GM12878 (cell line): ENCODE results near the gene FXYD4.

Experiments used
- CBFB ChIP-seq: IDR thresholded peaks from 2 replicates; pipeline ENCODE4 v1.6.1; 2016; ENCODE audit warnings: antibody characterized with exemption, low read depth
- CHD4 ChIP-seq: fragments of 200-600 bp; sonication (generic); IDR thresholded peaks from 2 replicates; pipeline ENCODE4 v1.6.1; 2016; ENCODE audit warnings: mild to moderate bottlenecking
- EP300 ChIP-seq, 2 experiments: fragments of 150-350 bp in 1 of 2; IDR thresholded peaks; 2 replicates each; pipeline ENCODE4 v1.6.1; 2011 to 2012; ENCODE audit warnings: low read depth in 2 of 2, low read length in 2 of 2, borderline replicate concordance in 1 of 2, improper control_type of control experiment in 1 of 2, inconsistent platforms in 1 of 2; ENCODE audit not compliant: control insufficient read depth in 1 of 2
- POLR2A ChIP-seq: IDR thresholded peaks from 2 replicates; pipeline ENCODE4 v1.6.1; 2011; ENCODE audit warnings: low read depth, mild to moderate bottlenecking, low read length
- POLR2AphosphoS5 ChIP-seq: IDR thresholded peaks from 2 replicates; pipeline ENCODE4 v1.6.1; 2011; ENCODE audit warnings: mild to moderate bottlenecking, low read length, inconsistent platforms
- RAD21 ChIP-seq: IDR thresholded peaks from 2 replicates; pipeline ENCODE4 v1.6.1; 2011; ENCODE audit warnings: mild to moderate bottlenecking, low read depth, low read length, moderate library complexity; ENCODE audit not compliant: insufficient read depth
- SMC3 ChIP-seq: IDR thresholded peaks from 2 replicates; pipeline ENCODE4 v1.6.1; 2011; ENCODE audit warnings: low read length, improper control_type of control experiment, borderline replicate concordance
- TARDBP ChIP-seq: IDR thresholded peaks from 2 replicates; pipeline ENCODE4 v1.6.1; 2016; ENCODE audit warnings: borderline replicate concordance
- ZSCAN29 ChIP-seq: fragments of 450-650 bp; IDR thresholded peaks from 2 replicates; pipeline ENCODE4 v1.6.1; 2017; ENCODE audit warnings: mild to moderate bottlenecking, moderate library complexity
- TF ChIP-seq, protein P1 (sequence below), 3 experiments: IDR thresholded peaks in 2 of 3; conservative IDR thresholded peaks in 1 of 3; 2 replicates each; pipeline ENCODE4 v1.5.1; 2011; ENCODE audit warnings: low read depth in 3 of 3, low read length in 3 of 3, mild to moderate bottlenecking in 3 of 3, control low read depth in 2 of 3, moderate library complexity in 2 of 3, inconsistent platforms in 1 of 3, mixed read lengths in 1 of 3; ENCODE audit not compliant: control insufficient read depth in 2 of 3, insufficient read depth in 1 of 3; ENCODE audit errors: extremely low read depth in 1 of 3
- TF ChIP-seq, protein P2 (sequence below): fragments of 450-650 bp; IDR thresholded peaks from 2 replicates; pipeline ENCODE4 v1.6.1; 2017; ENCODE audit warnings: mild to moderate bottlenecking
- TF ChIP-seq, protein P3 (sequence below): fragments of 450-650 bp; IDR thresholded peaks from 2 replicates; pipeline ENCODE4 v1.6.1; 2017; ENCODE audit warnings: mild to moderate bottlenecking, moderate library complexity
- TF ChIP-seq, protein P4 (sequence below): fragments of 450-650 bp; IDR thresholded peaks from 2 replicates; pipeline ENCODE4 v1.6.1; 2018; ENCODE audit warnings: mild to moderate bottlenecking, low read depth, moderate library complexity; ENCODE audit not compliant: partially characterized antibody

DNA sequence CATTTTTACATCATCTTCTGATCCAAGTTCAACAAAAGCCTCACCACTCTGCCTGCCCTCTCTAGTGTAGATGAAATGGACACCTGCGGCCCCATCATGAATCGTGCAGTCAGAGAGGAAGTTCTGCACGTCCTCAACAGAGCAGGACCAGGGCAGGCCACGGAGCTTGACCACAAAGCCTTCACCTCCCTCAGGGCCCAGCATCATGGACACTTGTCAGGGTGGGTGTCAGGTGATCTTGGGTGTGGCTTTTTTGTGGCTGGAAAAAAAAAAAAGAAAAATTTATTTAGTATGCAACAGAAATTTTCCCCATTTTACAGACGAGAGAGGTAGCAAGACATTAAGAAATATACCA, 16.2 kb downstream of the FXYD4 start:
- TF ChIP-seq, protein P1, sequence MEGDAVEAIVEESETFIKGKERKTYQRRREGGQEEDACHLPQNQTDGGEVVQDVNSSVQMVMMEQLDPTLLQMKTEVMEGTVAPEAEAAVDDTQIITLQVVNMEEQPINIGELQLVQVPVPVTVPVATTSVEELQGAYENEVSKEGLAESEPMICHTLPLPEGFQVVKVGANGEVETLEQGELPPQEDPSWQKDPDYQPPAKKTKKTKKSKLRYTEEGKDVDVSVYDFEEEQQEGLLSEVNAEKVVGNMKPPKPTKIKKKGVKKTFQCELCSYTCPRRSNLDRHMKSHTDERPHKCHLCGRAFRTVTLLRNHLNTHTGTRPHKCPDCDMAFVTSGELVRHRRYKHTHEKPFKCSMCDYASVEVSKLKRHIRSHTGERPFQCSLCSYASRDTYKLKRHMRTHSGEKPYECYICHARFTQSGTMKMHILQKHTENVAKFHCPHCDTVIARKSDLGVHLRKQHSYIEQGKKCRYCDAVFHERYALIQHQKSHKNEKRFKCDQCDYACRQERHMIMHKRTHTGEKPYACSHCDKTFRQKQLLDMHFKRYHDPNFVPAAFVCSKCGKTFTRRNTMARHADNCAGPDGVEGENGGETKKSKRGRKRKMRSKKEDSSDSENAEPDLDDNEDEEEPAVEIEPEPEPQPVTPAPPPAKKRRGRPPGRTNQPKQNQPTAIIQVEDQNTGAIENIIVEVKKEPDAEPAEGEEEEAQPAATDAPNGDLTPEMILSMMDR (IDR thresholded peaks at IDR 0.05 in 2 of 3, conservative IDR thresholded peaks at IDR 0.05 in 1 of 3; ENCODE audit: control insufficient read depth in 2 of 3, extremely low read depth in 1 of 3, insufficient read depth in 1 of 3, low read depth in 3 of 3, low read length in 3 of 3) = no peak
- TF ChIP-seq CBFB (no peak), RAD21 (no peak), POLR2AphosphoS5 (no peak), ZSCAN29 (no peak), SMC3 (no peak), POLR2A (no peak), TARDBP (no peak), CHD4 (no peak), EP300 (IDR thresholded peaks at IDR 0.05; ENCODE audit: borderline replicate concordance in 1 of 2, control insufficient read depth in 1 of 2, low read depth in 2 of 2, low read length in 2 of 2) (no peak)
- TF ChIP-seq, protein P2, sequence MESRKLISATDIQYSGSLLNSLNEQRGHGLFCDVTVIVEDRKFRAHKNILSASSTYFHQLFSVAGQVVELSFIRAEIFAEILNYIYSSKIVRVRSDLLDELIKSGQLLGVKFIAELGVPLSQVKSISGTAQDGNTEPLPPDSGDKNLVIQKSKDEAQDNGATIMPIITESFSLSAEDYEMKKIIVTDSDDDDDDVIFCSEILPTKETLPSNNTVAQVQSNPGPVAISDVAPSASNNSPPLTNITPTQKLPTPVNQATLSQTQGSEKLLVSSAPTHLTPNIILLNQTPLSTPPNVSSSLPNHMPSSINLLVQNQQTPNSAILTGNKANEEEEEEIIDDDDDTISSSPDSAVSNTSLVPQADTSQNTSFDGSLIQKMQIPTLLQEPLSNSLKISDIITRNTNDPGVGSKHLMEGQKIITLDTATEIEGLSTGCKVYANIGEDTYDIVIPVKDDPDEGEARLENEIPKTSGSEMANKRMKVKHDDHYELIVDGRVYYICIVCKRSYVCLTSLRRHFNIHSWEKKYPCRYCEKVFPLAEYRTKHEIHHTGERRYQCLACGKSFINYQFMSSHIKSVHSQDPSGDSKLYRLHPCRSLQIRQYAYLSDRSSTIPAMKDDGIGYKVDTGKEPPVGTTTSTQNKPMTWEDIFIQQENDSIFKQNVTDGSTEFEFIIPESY = no peak
- TF ChIP-seq, protein P3, sequence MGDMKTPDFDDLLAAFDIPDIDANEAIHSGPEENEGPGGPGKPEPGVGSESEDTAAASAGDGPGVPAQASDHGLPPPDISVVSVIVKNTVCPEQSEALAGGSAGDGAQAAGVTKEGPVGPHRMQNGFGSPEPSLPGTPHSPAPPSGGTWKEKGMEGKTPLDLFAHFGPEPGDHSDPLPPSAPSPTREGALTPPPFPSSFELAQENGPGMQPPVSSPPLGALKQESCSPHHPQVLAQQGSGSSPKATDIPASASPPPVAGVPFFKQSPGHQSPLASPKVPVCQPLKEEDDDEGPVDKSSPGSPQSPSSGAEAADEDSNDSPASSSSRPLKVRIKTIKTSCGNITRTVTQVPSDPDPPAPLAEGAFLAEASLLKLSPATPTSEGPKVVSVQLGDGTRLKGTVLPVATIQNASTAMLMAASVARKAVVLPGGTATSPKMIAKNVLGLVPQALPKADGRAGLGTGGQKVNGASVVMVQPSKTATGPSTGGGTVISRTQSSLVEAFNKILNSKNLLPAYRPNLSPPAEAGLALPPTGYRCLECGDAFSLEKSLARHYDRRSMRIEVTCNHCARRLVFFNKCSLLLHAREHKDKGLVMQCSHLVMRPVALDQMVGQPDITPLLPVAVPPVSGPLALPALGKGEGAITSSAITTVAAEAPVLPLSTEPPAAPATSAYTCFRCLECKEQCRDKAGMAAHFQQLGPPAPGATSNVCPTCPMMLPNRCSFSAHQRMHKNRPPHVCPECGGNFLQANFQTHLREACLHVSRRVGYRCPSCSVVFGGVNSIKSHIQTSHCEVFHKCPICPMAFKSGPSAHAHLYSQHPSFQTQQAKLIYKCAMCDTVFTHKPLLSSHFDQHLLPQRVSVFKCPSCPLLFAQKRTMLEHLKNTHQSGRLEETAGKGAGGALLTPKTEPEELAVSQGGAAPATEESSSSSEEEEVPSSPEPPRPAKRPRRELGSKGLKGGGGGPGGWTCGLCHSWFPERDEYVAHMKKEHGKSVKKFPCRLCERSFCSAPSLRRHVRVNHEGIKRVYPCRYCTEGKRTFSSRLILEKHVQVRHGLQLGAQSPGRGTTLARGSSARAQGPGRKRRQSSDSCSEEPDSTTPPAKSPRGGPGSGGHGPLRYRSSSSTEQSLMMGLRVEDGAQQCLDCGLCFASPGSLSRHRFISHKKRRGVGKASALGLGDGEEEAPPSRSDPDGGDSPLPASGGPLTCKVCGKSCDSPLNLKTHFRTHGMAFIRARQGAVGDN = no peak
- TF ChIP-seq, protein P4, sequence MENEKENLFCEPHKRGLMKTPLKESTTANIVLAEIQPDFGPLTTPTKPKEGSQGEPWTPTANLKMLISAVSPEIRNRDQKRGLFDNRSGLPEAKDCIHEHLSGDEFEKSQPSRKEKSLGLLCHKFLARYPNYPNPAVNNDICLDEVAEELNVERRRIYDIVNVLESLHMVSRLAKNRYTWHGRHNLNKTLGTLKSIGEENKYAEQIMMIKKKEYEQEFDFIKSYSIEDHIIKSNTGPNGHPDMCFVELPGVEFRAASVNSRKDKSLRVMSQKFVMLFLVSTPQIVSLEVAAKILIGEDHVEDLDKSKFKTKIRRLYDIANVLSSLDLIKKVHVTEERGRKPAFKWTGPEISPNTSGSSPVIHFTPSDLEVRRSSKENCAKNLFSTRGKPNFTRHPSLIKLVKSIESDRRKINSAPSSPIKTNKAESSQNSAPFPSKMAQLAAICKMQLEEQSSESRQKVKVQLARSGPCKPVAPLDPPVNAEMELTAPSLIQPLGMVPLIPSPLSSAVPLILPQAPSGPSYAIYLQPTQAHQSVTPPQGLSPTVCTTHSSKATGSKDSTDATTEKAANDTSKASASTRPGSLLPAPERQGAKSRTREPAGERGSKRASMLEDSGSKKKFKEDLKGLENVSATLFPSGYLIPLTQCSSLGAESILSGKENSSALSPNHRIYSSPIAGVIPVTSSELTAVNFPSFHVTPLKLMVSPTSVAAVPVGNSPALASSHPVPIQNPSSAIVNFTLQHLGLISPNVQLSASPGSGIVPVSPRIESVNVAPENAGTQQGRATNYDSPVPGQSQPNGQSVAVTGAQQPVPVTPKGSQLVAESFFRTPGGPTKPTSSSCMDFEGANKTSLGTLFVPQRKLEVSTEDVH = no peak
